Neutrophil (primary cell): ENCODE results near the gene TGM2.

Source experiments
- H3K27ac ChIP-seq: fragments of 200-600 bp; sonication (generic); 2 replicates; pipeline ENCODE4 v1.5.1; 2016; ENCODE audit warnings: mild to moderate bottlenecking, moderate library complexity
- H3K27me3 ChIP-seq: fragments of 200-600 bp; sonication (generic); 2 replicates; pipeline ENCODE4 v1.6.0; 2016; ENCODE audit warnings: mild to moderate bottlenecking
- H3K36me3 ChIP-seq: fragments of 200-600 bp; sonication (generic); 2 replicates; pipeline ENCODE4 v1.5.1; 2017
- H3K4me1 ChIP-seq, 2 experiments: fragments of 200-600 bp in 1 of 2; sonication (generic) in 1 of 2; 1 replicate in 1 of 2; 2 replicates in 1 of 2; pipeline versions ENCODE4 v1.5.1 to v1.6.1; 2013 to 2016; ENCODE audit warnings: low read depth in 1 of 2, low read length in 1 of 2, mild to moderate bottlenecking in 1 of 2, moderate library complexity in 1 of 2; ENCODE audit not compliant: control insufficient read depth in 1 of 2, insufficient read depth in 1 of 2
- H3K4me3 ChIP-seq, 2 experiments: fragments of 200-600 bp in 1 of 2; sonication (generic) in 1 of 2; 1 replicate in 1 of 2; 2 replicates in 1 of 2; pipeline ENCODE4 v1.5.1; 2013 to 2016; ENCODE audit warnings: low read depth in 1 of 2, low read length in 1 of 2, mild to moderate bottlenecking in 1 of 2, moderate library complexity in 1 of 2
- H3K9me3 ChIP-seq: fragments of 200-600 bp; sonication (generic); 2 replicates; pipeline ENCODE4 v1.5.1; 2016
- CTCF ChIP-seq: fragments of 200-600 bp; sonication (generic); IDR thresholded peaks from 2 replicates; pipeline ENCODE4 v1.5.1; 2016; ENCODE audit warnings: antibody characterized with exemption

Gene TGM2

DNA sequence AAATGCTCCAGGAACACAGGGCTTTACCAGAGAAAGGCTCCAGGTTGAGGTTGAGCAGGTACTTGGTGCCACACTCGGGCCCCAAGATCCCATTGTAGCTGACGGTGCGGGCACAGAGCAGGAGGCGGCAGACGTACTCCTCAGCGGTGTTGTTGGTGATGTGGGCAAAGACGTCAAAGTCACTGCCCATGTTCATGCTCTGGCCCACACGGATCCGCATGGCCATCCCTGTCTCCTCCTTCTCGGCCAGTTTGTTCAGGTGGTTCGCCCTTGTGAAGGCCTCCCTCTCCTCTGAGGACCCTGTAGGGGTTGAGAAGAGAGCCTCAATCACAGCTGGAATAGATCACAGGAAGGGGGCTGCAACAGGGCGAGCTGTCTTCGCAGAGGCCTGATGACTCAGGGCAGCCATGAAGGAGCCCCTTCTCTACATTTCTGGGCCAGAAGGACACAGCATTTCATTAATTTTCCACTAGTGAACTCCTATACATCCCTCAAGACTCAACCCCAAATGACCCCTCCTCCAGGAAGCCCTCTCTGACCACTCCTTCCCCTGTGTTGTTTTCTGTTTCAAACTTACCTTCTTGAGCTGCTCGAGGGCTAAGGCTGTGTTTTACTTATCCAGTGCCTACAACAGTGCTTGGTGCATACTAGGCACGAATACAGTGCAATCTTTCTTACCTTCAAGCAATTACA is 26.8 kb downstream of the TGM2 start:
- no peak overlapping the region for H3K4me3 ChIP-seq
- TF ChIP-seq CTCF: no peak
- no peaks in the 10 kb centered on the region for H3K9me3 ChIP-seq
- H3K27ac ChIP-seq: no peak overlapping the region
- H3K36me3 ChIP-seq: no peaks in the 10 kb centered on the region
- H3K4me1 ChIP-seq: no peaks in the 10 kb centered on the region
- no peaks in the 10 kb centered on the region for H3K27me3 ChIP-seq

DNA sequence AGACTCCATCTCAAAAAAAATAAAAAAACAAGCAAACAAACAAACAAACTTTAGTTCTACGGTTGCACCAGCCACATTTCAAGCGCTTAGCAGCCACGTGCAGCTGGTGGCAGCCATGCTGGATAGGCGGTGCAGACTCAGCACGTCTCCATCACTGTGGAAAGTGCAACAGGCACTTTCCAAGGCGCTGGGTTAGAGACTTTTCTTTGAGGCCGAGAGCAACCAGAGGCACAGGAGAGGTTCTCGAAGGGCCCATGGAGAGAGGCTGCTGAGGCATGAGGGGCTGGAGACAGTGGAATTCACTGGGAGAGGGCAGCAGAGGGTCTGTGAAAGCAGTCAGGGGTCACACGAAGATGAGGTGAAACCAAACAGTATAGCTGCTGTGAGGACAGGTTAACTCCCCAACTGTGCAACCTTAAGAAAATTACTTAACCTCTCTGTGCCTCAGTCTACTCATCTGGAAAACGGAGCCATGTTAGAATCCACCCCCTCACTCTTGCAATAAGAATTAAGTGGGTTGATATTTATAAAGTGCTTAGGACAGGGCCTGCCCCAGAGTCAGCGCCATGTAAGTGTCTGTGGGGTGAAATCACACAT is 27.5 kb downstream of the TGM2 start:
- no peaks in the 10 kb centered on the region for H3K9me3 ChIP-seq
- no peak overlapping the region for H3K4me3 ChIP-seq
- no peaks in the 10 kb centered on the region for H3K27me3 ChIP-seq
- TF ChIP-seq CTCF: no peak
- H3K27ac ChIP-seq: no peak overlapping the region
- H3K4me1 ChIP-seq: no peaks in the 10 kb centered on the region
- H3K36me3 ChIP-seq: no peaks in the 10 kb centered on the region

GRCh38 chr20:38136421-38137245 is 28.4 kb downstream of the TGM2 start:
- no peaks in the 10 kb centered on the region for H3K4me1 ChIP-seq
- H3K27ac ChIP-seq: no peak overlapping the region
- no peak overlapping the region for H3K4me3 ChIP-seq
- H3K36me3 ChIP-seq: no peaks in the 10 kb centered on the region
- no peaks in the 10 kb centered on the region for H3K27me3 ChIP-seq
- H3K9me3 ChIP-seq: no peaks in the 10 kb centered on the region
- TF ChIP-seq CTCF: no peak

DNA sequence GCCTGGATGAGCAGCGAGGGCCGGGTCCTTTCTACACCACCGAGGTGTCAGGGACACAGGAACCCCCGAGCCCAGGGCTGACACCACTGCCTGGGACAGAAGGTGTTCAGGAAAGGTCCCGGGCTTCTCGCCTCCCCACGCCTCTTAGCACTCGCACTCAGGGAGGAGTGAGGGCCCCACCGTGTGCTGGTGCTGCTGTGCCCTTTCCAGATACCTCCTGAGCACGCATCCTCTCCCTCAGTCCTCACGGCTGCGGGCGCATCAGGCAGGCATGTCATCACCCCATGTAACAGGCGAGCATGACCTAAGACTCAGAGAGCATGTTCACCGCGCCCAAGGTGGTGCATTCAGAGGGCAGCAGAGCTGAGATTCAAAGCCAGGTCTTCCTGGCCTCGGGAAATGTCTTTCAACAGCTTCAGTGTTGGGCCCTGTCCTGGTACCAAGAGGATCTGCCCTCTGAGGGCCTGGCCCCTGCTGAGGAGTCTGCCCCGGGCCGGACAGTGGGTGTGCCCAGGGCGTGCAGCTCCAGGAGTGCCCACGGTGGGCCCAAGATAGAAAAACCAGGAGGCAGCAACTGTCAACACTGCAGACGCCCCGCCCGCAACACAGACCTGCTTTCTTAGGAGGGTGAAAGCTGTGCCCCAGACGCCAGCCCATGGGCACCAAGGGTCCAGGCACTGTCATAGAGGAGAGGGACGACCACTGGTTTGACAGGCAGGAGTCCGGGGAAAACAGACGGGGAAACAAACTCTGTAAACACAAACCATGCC is 29.2 kb downstream of the TGM2 start:
- no peaks in the 10 kb centered on the region for H3K4me1 ChIP-seq
- H3K36me3 ChIP-seq: no peaks in the 10 kb centered on the region
- H3K9me3 ChIP-seq: no peaks in the 10 kb centered on the region
- no peak for TF ChIP-seq CTCF
- H3K27me3 ChIP-seq: no peaks in the 10 kb centered on the region
- H3K4me3 ChIP-seq: no peak overlapping the region
- H3K27ac ChIP-seq: no peak overlapping the region

DNA sequence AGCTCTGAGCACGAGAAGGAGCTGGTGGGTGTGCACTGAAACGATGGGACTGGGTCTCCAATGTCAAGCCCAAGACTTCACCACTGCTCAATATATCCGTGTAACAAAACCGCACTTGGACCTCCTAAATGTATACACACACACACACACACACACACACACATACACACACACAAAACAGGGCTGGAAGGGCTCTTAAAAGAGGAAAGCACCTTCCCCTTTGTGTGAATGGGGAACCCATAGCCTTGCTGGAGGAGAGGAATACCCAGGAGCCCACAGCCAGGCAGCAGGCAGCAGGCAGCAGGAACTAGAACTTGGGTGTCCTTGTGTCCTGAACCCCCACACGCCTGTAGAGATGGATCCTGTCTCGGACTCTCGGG is 29.8 kb downstream of the TGM2 start:
- no peak overlapping the region for H3K4me3 ChIP-seq
- H3K4me1 ChIP-seq: no peaks in the 10 kb centered on the region
- no peaks in the 10 kb centered on the region for H3K27me3 ChIP-seq
- H3K27ac ChIP-seq: no peak overlapping the region
- H3K36me3 ChIP-seq: no peaks in the 10 kb centered on the region
- no peak for TF ChIP-seq CTCF
- H3K9me3 ChIP-seq: no peaks in the 10 kb centered on the region
